ENCODE data around the gene BLOC1S3.

The BLOC1S3 gene

DNA sequence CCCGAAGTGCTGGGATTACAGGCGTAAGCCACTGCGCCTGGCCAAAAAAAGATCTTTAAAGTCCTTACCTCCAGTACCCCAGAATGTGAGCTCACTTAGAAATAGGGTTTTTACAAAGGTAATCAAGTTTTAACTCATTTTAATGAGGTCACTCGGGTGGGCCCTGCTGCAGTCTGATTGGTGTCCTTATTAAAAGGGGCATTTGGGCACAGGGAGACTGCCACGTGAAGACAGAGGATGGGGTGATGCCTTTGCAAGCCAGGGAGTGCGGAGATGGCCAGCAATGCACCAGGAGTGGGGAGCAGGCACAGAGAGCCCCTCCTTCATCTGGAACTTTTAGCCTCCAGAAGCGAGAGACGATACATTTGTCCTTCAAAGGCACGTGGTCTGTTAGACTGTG is 29.5 kb upstream of the BLOC1S3 start:
- no peaks in the 10 kb centered on the region for H3K9me3 ChIP-seq (ENCODE audit: insufficient read depth, low read depth, low read length)
- peaks cover 34% of the 10 kb centered on the region for H3K27me3 ChIP-seq (ENCODE audit: insufficient read depth, low read length)
- no peak overlapping the region for H3K27ac ChIP-seq (ENCODE audit: low read length)
- no peak overlapping the region for H3K9ac ChIP-seq (ENCODE audit: low read depth, low read length)
- H3K36me3 ChIP-seq (ENCODE audit: insufficient read depth, low read depth, low read length): no peaks in the 10 kb centered on the region
- no peak overlapping the region for H3K4me3 ChIP-seq (ENCODE audit: low read length)
- no peaks in the 10 kb centered on the region for H3K4me1 ChIP-seq (ENCODE audit: insufficient read depth, low read length)

- no peaks in the 10 kb centered on the region for H3K4me1 ChIP-seq (ENCODE audit: insufficient read depth, low read length)
- H3K27ac ChIP-seq (ENCODE audit: low read length): no peak overlapping the region
- H3K36me3 ChIP-seq (ENCODE audit: insufficient read depth, low read depth, low read length): no peaks in the 10 kb centered on the region
- no peak overlapping the region for H3K9ac ChIP-seq (ENCODE audit: low read depth, low read length)
- H3K9me3 ChIP-seq (ENCODE audit: insufficient read depth, low read depth, low read length): no peaks in the 10 kb centered on the region
- peaks cover 45% of the 10 kb centered on the region for H3K27me3 ChIP-seq (ENCODE audit: insufficient read depth, low read length)
- no peak overlapping the region for H3K4me3 ChIP-seq (ENCODE audit: low read length)
Measured at GRCh38 chr19:45150180-45150579, 28.4 kb upstream of the BLOC1S3 start.

GRCh38 chr19:45150751-45151281 is 27.8 kb upstream of the BLOC1S3 start:
- no peak overlapping the region for H3K9ac ChIP-seq (ENCODE audit: low read depth, low read length)
- no peak overlapping the region for H3K27ac ChIP-seq (ENCODE audit: low read length)
- peaks cover 51% of the 10 kb centered on the region for H3K27me3 ChIP-seq (ENCODE audit: insufficient read depth, low read length)
- H3K4me1 ChIP-seq (ENCODE audit: insufficient read depth, low read length): no peaks in the 10 kb centered on the region
- no peak overlapping the region for H3K4me3 ChIP-seq (ENCODE audit: low read length)
- no peaks in the 10 kb centered on the region for H3K9me3 ChIP-seq (ENCODE audit: insufficient read depth, low read depth, low read length)
- no peaks in the 10 kb centered on the region for H3K36me3 ChIP-seq (ENCODE audit: insufficient read depth, low read depth, low read length)

GRCh38 chr19:45151320-45151719 is 27.3 kb upstream of the BLOC1S3 start:
- no peak overlapping the region for H3K4me3 ChIP-seq (ENCODE audit: low read length)

GRCh38 chr19:45151821-45152503 is 26.6 kb upstream of the BLOC1S3 start:
- Histone ChIP-seq H3K9ac (ENCODE audit: low read depth, low read length) (no peak overlapping the region), H3K27ac (ENCODE audit: low read length) (no peak overlapping the region), H3K9me3 (ENCODE audit: insufficient read depth, low read depth, low read length) (no peaks in the 10 kb centered on the region), H3K27me3 (ENCODE audit: insufficient read depth, low read length) (peaks cover 62% of the 10 kb centered on the region), H3K4me1 (ENCODE audit: insufficient read depth, low read length) (no peaks in the 10 kb centered on the region), H3K4me3 (ENCODE audit: low read length) (peak overlapping the region; percentile 40; the same call in 1 of the 2 replicates), H3K36me3 (ENCODE audit: insufficient read depth, low read depth, low read length) (no peaks in the 10 kb centered on the region)

More at GRCh38 chr19:45151320-45151719, 27.3 kb upstream of the BLOC1S3 start:
- Histone ChIP-seq H3K9ac (ENCODE audit: low read depth, low read length) (no peak overlapping the region), H3K27ac (ENCODE audit: low read length) (no peak overlapping the region), H3K4me1 (ENCODE audit: insufficient read depth, low read length) (no peaks in the 10 kb centered on the region), H3K27me3 (ENCODE audit: insufficient read depth, low read length) (peaks cover 56% of the 10 kb centered on the region), H3K9me3 (ENCODE audit: insufficient read depth, low read depth, low read length) (no peaks in the 10 kb centered on the region), H3K36me3 (ENCODE audit: insufficient read depth, low read depth, low read length) (no peaks in the 10 kb centered on the region)

- no peaks in the 10 kb centered on the region for H3K4me1 ChIP-seq (ENCODE audit: insufficient read depth, low read length)
- H3K36me3 ChIP-seq (ENCODE audit: insufficient read depth, low read depth, low read length): no peaks in the 10 kb centered on the region
- H3K9me3 ChIP-seq (ENCODE audit: insufficient read depth, low read depth, low read length): no peaks in the 10 kb centered on the region
- H3K9ac ChIP-seq (ENCODE audit: low read depth, low read length): no peak overlapping the region
- H3K27me3 ChIP-seq (ENCODE audit: insufficient read depth, low read length): peaks cover 67% of the 10 kb centered on the region
- peak overlapping the region; percentile 40; the same call in 1 of the 2 replicates for H3K4me3 ChIP-seq (ENCODE audit: low read length)
- H3K27ac ChIP-seq (ENCODE audit: low read length): no peak overlapping the region
Measured at GRCh38 chr19:45152504-45153338, 25.9 kb upstream of the BLOC1S3 start.

DNA sequence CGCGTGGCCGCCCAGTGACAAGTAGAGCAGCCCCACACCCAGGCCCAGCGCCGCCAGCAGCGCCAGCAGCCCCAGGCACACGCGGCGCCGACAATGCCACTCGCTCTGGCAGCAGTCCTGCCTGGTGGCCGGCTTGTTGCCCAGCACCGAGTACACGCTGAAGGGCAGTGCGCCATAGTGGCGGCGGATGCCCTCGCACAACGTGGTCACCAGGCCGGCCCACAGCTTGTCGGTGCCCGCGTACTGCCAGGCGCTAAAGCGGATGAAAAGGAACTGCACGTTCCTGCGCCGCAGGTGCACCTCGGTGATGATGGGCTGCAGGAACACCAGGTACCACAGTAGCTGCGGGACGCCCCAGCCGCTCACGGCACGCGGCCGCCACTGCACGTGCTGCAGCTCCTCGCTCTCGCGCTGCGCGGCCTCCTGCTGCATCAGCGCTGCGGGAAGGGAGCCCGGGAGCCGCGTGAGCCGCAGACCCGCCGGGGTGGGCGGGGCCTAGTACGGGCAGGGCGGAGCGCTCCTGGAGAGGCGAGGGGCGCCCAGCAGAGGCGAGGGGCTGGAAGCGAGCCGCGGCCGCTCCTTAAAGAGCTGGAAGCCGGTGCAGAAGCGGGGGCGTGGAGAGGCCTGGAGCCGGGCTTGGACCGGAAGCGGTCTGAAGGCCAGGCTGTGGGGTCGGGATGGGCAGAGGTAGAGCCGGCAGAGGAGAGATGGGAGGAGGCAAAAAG is 25.1 kb upstream of the BLOC1S3 start:
- Histone ChIP-seq H3K9me3 (ENCODE audit: insufficient read depth, low read depth, low read length) (no peaks in the 10 kb centered on the region), H3K27me3 (ENCODE audit: insufficient read depth, low read length) (peaks cover 71% of the 10 kb centered on the region), H3K9ac (ENCODE audit: low read depth, low read length) (no peak overlapping the region), H3K4me3 (ENCODE audit: low read length) (peak overlapping the region; percentile 51), H3K27ac (ENCODE audit: low read length) (no peak overlapping the region), H3K4me1 (ENCODE audit: insufficient read depth, low read length) (no peaks in the 10 kb centered on the region), H3K36me3 (ENCODE audit: insufficient read depth, low read depth, low read length) (no peaks in the 10 kb centered on the region)

DNA sequence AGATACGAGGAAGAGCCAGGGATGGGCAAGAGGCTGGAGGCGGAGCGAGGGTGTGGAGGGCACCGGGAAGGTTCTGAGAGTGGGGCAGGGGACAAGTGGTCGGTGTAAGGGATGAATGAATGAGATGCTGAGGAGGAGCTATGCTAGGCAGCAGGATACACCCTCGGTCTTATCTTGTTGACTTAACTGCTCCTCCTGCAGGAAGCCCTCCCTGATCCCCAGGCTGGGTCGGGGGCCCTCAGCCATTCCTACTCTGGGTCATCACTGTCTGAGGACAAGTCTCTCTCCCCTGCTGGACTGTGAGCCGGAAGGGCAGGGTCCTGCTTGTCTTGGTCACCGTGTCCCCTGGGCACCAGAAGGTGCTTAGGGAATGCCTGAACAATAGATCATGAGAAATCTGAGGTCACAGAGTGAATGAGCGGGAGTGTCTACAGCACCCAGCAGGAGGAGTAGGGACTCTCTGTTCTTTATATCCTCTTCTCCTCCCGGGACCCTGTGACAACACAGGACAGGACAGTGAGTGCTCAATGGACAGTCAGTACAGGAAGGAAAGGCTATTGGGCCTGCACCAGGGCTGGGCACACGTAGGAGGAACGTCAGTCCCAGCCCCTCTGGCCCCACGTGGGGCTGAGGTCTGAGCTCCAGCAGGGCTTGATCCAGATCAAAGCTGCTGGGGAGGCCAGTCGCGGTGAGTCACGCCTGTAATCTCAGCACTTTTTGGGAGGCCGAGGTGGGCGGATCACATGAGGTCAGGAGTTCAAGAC is 24.3 kb upstream of the BLOC1S3 start:
- H3K4me1 ChIP-seq (ENCODE audit: insufficient read depth, low read length): no peaks in the 10 kb centered on the region
- no peak overlapping the region for H3K9ac ChIP-seq (ENCODE audit: low read depth, low read length)
- H3K27me3 ChIP-seq (ENCODE audit: insufficient read depth, low read length): peaks cover 71% of the 10 kb centered on the region
- no peaks in the 10 kb centered on the region for H3K36me3 ChIP-seq (ENCODE audit: insufficient read depth, low read depth, low read length)
- H3K9me3 ChIP-seq (ENCODE audit: insufficient read depth, low read depth, low read length): no peaks in the 10 kb centered on the region
- no peak overlapping the region for H3K27ac ChIP-seq (ENCODE audit: low read length)
- peak overlapping the region; percentile 51 for H3K4me3 ChIP-seq (ENCODE audit: low read length)

GRCh38 chr19:45156011-45156630 is 22.5 kb upstream of the BLOC1S3 start:
- H3K9me3 ChIP-seq (ENCODE audit: insufficient read depth, low read depth, low read length): no peaks in the 10 kb centered on the region
- no peaks in the 10 kb centered on the region for H3K4me1 ChIP-seq (ENCODE audit: insufficient read depth, low read length)
- no peak overlapping the region for H3K9ac ChIP-seq (ENCODE audit: low read depth, low read length)
- H3K27ac ChIP-seq (ENCODE audit: low read length): no peak overlapping the region
- H3K36me3 ChIP-seq (ENCODE audit: insufficient read depth, low read depth, low read length): no peaks in the 10 kb centered on the region
- peaks cover 83% of the 10 kb centered on the region for H3K27me3 ChIP-seq (ENCODE audit: insufficient read depth, low read length)
- H3K4me3 ChIP-seq (ENCODE audit: low read length): no peak overlapping the region

GRCh38 chr19:45156751-45157150 is 21.8 kb upstream of the BLOC1S3 start:
- H3K4me1 ChIP-seq (ENCODE audit: insufficient read depth, low read length): no peaks in the 10 kb centered on the region
- H3K36me3 ChIP-seq (ENCODE audit: insufficient read depth, low read depth, low read length): no peaks in the 10 kb centered on the region
- peaks cover 83% of the 10 kb centered on the region for H3K27me3 ChIP-seq (ENCODE audit: insufficient read depth, low read length)
- H3K9ac ChIP-seq (ENCODE audit: low read depth, low read length): no peak overlapping the region
- H3K4me3 ChIP-seq (ENCODE audit: low read length): no peak overlapping the region
- H3K27ac ChIP-seq (ENCODE audit: low read length): no peak overlapping the region
- H3K9me3 ChIP-seq (ENCODE audit: insufficient read depth, low read depth, low read length): no peaks in the 10 kb centered on the region
